ENCODE data around the gene DERL3. TPM values are rescaled to one million over a fixed set of nuclear protein-coding genes. Genes with fewer than 3 reads are reported as not detected.

Gene DERL3
- total and polyA plus RNA-seq, 2 of the 13 experiments (the other 11 are each of a cell fraction or from before 2014, with no cell fraction given), result not detected

DNA sequence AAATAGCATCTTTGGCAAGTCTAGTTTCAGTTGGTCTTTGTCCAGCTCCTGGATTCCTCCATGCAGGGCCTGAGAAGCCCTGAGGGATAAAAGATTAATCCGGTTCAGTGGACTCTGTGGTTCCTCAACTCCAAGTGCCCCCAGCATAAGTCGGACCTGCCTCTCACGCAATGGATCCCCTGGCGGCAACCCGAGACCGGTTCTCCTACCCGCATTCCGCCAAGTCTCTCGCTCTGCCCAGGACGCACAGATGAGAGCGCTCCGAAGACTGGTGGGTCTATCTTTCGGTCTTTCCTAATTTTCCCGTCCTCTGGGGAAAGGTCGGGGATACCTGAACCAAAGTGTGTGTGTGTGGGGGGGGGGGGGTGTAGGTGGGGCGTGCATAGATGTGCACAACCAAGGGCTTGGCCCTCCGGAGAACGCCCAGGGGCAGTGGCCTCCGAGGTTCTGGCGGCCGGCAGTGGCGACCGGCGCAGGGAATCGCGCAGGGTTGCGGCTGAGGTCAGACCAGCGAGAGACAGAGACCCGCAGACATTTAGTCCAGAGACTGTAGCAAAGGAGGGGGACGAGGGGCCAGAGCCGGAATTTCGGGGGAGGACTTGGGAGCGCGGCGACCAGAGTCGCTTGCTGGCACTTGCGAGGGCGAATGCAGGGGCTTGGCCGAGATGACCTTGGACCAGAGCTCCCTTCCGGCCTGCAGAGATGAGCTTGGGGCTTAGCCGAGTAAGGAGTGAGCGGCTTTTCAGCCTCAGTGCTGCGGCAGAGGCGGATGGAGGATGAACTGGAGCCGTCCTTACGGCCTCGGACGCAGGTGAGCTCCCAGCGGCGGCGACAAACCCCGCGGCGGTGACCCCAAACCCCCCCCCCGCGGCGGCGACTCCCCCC is 18.2 kb upstream of the DERL3 start (continued):
- TF ChIP-seq, protein P1, sequence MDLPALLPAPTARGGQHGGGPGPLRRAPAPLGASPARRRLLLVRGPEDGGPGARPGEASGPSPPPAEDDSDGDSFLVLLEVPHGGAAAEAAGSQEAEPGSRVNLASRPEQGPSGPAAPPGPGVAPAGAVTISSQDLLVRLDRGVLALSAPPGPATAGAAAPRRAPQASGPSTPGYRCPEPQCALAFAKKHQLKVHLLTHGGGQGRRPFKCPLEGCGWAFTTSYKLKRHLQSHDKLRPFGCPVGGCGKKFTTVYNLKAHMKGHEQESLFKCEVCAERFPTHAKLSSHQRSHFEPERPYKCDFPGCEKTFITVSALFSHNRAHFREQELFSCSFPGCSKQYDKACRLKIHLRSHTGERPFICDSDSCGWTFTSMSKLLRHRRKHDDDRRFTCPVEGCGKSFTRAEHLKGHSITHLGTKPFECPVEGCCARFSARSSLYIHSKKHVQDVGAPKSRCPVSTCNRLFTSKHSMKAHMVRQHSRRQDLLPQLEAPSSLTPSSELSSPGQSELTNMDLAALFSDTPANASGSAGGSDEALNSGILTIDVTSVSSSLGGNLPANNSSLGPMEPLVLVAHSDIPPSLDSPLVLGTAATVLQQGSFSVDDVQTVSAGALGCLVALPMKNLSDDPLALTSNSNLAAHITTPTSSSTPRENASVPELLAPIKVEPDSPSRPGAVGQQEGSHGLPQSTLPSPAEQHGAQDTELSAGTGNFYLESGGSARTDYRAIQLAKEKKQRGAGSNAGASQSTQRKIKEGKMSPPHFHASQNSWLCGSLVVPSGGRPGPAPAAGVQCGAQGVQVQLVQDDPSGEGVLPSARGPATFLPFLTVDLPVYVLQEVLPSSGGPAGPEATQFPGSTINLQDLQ (CRISPR knock-in tag; IDR thresholded peaks at IDR 0.05), result 0 out of 2 replicates have a peak, but pooled peaks have one; percentile 56
- TF ChIP-seq JUNB (CRISPR knock-in tag; IDR thresholded peaks at IDR 0.05; ENCODE audit: borderline replicate concordance) (no peak), GABPB1 (CRISPR knock-in tag; IDR thresholded peaks at IDR 0.05) (peak; percentile 78; the same call in 1 of the 2 replicates), RAD21 (CRISPR knock-in tag; IDR thresholded peaks at IDR 0.05) (peak; percentile 14; the same call in 1 of the 2 replicates), ZNF317 (CRISPR knock-in tag; IDR thresholded peaks at IDR 0.05) (no peak), ZNF747 (CRISPR knock-in tag; IDR thresholded peaks at IDR 0.05; ENCODE audit: borderline replicate concordance) (no peak), ZNF225 (CRISPR knock-in tag; IDR thresholded peaks at IDR 0.05) (peak; percentile 76; the same call in 1 of the 2 replicates), MTA1 (CRISPR knock-in tag; IDR thresholded peaks at IDR 0.05; ENCODE audit: borderline replicate concordance) (peak; percentile 52; the same call in 1 of the 2 replicates), FOSL2 (CRISPR knock-in tag; IDR thresholded peaks at IDR 0.05) (0 out of 2 replicates have a peak, but pooled peaks have one; percentile 6), ZNF776 (CRISPR knock-in tag; IDR thresholded peaks at IDR 0.05) (no peak), SRY (CRISPR knock-in tag; IDR thresholded peaks at IDR 0.05) (no peak), TAF15 (IDR thresholded peaks at IDR 0.05; ENCODE audit: low read depth, low read length, poor library complexity, severe bottlenecking) (peak; percentile 33)
- TF ChIP-seq, protein P2, sequence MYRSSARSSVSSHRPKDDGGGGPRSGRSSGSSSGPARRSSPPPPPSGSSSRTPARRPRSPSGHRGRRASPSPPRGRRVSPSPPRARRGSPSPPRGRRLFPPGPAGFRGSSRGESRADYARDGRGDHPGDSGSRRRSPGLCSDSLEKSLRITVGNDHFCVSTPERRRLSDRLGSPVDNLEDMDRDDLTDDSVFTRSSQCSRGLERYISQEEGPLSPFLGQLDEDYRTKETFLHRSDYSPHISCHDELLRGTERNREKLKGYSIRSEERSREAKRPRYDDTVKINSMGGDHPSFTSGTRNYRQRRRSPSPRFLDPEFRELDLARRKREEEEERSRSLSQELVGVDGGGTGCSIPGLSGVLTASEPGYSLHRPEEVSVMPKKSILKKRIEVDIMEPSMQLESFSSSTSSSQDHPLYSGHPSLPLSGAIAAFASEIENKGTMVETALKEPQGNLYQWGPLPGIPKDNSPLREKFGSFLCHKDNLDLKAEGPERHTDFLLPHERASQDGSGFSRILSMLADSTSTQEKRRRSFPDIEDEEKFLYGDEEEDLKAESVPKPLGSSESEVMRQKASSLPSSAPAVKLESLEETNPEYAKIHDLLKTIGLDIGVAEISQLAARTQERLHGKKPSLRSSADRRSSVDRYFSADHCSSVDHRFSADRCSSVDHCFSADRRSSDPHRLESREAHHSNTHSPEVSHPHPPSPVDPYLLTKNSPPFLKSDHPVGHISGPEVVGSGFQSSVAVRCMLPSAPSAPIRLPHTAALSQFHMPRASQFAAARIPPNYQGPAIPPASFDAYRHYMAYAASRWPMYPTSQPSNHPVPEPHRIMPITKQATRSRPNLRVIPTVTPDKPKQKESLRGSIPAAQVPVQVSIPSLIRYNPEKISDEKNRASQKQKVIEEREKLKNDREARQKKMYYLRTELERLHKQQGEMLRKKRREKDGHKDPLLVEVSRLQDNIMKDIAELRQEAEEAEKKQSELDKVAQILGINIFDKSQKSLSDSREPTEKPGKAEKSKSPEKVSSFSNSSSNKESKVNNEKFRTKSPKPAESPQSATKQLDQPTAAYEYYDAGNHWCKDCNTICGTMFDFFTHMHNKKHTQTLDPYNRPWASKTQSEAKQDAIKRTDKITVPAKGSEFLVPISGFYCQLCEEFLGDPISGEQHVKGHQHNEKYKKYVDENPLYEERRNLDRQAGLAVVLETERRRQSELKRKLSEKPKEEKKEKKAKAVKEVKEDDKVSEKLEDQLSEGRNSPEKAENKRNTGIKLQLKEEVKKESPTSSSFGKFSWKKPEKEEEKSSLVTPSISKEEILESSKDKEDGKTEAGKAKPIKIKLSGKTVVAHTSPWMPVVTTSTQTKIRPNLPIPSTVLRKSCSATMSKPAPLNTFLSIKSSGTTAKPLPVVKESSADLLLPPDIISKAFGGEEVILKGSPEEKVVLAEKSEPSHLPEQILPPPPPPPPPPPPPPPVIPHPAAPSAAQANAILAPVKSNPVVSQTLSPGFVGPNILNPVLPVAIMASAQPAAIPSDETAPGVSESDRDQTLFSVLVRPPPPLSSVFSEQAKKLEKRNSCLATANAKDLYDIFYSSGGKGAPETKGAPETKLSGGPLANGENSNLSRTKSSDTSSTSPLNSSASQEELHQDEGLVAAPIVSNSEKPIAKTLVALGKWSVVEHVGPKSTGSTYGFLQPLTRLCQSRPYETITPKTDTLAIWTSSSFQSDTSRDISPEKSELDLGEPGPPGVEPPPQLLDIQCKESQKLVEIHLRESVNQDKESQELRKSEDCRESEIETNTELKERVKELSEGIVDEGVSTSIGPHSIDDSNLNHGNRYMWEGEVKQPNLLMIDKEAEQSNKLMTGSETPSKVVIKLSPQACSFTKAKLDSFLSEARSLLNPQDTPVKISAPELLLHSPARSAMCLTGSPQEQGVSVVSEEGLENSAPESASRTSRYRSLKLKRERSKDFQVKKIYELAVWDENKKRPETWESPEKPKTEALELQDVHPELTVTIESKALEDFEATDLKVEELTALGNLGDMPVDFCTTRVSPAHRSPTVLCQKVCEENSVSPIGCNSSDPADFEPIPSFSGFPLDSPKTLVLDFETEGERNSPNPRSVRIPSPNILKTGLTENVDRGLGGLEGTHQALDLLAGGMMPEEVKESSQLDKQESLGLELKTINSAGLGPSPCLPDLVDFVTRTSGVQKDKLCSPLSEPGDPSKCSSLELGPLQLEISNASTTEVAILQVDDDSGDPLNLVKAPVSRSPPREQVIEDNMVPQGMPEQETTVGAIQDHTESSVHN (CRISPR knock-in tag; IDR thresholded peaks at IDR 0.05), result no peak
- TF ChIP-seq, protein P3, sequence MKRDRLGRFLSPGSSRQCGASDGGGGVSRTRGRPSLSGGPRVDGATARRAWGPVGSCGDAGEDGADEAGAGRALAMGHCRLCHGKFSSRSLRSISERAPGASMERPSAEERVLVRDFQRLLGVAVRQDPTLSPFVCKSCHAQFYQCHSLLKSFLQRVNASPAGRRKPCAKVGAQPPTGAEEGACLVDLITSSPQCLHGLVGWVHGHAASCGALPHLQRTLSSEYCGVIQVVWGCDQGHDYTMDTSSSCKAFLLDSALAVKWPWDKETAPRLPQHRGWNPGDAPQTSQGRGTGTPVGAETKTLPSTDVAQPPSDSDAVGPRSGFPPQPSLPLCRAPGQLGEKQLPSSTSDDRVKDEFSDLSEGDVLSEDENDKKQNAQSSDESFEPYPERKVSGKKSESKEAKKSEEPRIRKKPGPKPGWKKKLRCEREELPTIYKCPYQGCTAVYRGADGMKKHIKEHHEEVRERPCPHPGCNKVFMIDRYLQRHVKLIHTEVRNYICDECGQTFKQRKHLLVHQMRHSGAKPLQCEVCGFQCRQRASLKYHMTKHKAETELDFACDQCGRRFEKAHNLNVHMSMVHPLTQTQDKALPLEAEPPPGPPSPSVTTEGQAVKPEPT (CRISPR knock-in tag; IDR thresholded peaks at IDR 0.05; ENCODE audit: low read depth), result no peak
- TF ChIP-seq, protein P4, sequence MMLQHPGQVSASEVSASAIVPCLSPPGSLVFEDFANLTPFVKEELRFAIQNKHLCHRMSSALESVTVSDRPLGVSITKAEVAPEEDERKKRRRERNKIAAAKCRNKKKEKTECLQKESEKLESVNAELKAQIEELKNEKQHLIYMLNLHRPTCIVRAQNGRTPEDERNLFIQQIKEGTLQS (CRISPR knock-in tag; IDR thresholded peaks at IDR 0.05), result no peak
